ENCODE data around the gene RHOH.

RHOH gene

GRCh38 chr4:40197879-40198689, 1.3 kb downstream of the RHOH start:
- no peak overlapping the region for H3K4me3 ChIP-seq (ENCODE audit: low read length)
- DNase-seq (ENCODE audit: low read depth), result no peak
- no peak for TF ChIP-seq CTCF (conservative IDR thresholded peaks at IDR 0.05; ENCODE audit: low read length)

- no peak for TF ChIP-seq CTCF (conservative IDR thresholded peaks at IDR 0.05; ENCODE audit: low read length)
- no peak for DNase-seq (ENCODE audit: low read depth)
- no peak overlapping the region for H3K4me3 ChIP-seq (ENCODE audit: low read length)
Observed at GRCh38 chr4:40199179-40199670, 2.4 kb downstream of the RHOH start.

- DNase-seq (ENCODE audit: low read depth), result peak; percentile 32
- TF ChIP-seq CTCF (conservative IDR thresholded peaks at IDR 0.05; ENCODE audit: low read length), result no peak
- H3K4me3 ChIP-seq (ENCODE audit: low read length), result no peak overlapping the region
Observed at GRCh38 chr4:40199999-40200874, 3.4 kb downstream of the RHOH start.

- no peak overlapping the region for H3K4me3 ChIP-seq (ENCODE audit: low read length)
- TF ChIP-seq CTCF (conservative IDR thresholded peaks at IDR 0.05; ENCODE audit: low read length), result no peak
- DNase-seq (ENCODE audit: low read depth), result no peak
Observed at GRCh38 chr4:40200875-40201801, 4.3 kb downstream of the RHOH start.

GRCh38 chr4:40201898-40202297, 5.1 kb downstream of the RHOH start:
- DNase-seq (ENCODE audit: low read depth), result no peak
- H3K4me3 ChIP-seq (ENCODE audit: low read length), result no peak overlapping the region
- TF ChIP-seq CTCF (conservative IDR thresholded peaks at IDR 0.05; ENCODE audit: low read length), result no peak

GRCh38 chr4:40202474-40202873, 5.6 kb downstream of the RHOH start:
- H3K4me3 ChIP-seq (ENCODE audit: low read length), result no peak overlapping the region
- no peak for DNase-seq (ENCODE audit: low read depth)
- no peak for TF ChIP-seq CTCF (conservative IDR thresholded peaks at IDR 0.05; ENCODE audit: low read length)

Data from AG10803 (cell line).